ENCODE results near the gene HSFX3. TPM values are rescaled to one million over a fixed set of nuclear protein-coding genes. Genes with fewer than 3 reads are reported as not detected.
"Not testable (repeated sequence)": the region's sequence is repeated elsewhere in the genome, so short reads cannot be mapped to it uniquely, and the experiment has no call there.

Gene HSFX3
- polyA plus RNA-seq, 6 donors from 2014 or later = not detected

GRCh38 chrX:149520636-149521277 is 29.0 kb downstream of the HSFX3 start:
- DNase-seq; H3K36me3 Mint-ChIP-seq; ATAC-seq (ENCODE audit: low read depth in 2 of 2); H3K27ac Mint-ChIP-seq; H3K4me3 Mint-ChIP-seq; H3K9me3 Mint-ChIP-seq: not testable (repeated sequence)
- peaks cover 0 to 10% (median 0%) of the 10 kb centered on the region in 3 donors for H3K4me1 Mint-ChIP-seq
- peaks cover 9 to 30% (median 25%) of the 10 kb centered on the region in 3 donors for H3K27me3 Mint-ChIP-seq

GRCh38 chrX:149518236-149518635 is 31.5 kb downstream of the HSFX3 start:
- H3K27ac Mint-ChIP-seq = no peak overlapping the region

GRCh38 chrX:149517308-149517707 is 32.4 kb downstream of the HSFX3 start:
- Mint-ChIP-seq H3K4me3 (no peak overlapping the region), H3K4me1 (no peaks in the 10 kb centered on the region), H3K36me3 (no peaks in the 10 kb centered on the region), H3K27ac (no peak overlapping the region), H3K27me3 (peaks cover 11 to 30% (median 25%) of the 10 kb centered on the region in 3 donors), H3K9me3 (no peaks in the 10 kb centered on the region)
- DNase-seq = no peak
- no peak for ATAC-seq (ENCODE audit: low read depth in 2 of 2)

More at GRCh38 chrX:149518236-149518635, 31.5 kb downstream of the HSFX3 start:
- DNase-seq (no peak), ATAC-seq (ENCODE audit: low read depth in 2 of 2) (no peak)
- peaks cover 11 to 30% (median 25%) of the 10 kb centered on the region in 3 donors for H3K27me3 Mint-ChIP-seq
- H3K9me3 Mint-ChIP-seq = no peaks in the 10 kb centered on the region
- H3K36me3 Mint-ChIP-seq = no peaks in the 10 kb centered on the region
- H3K4me3 Mint-ChIP-seq = no peak overlapping the region
- no peaks in the 10 kb centered on the region for H3K4me1 Mint-ChIP-seq

GRCh38 chrX:149516604-149517003 is 33.1 kb downstream of the HSFX3 start:
- peak overlapping the region in 1 of 6 donors; percentile 15 for H3K27ac Mint-ChIP-seq

GRCh38 chrX:149515954-149516602 is 33.6 kb downstream of the HSFX3 start:
- DNase-seq = no peak
- Mint-ChIP-seq H3K4me1 (no peaks in the 10 kb centered on the region), H3K27me3 (peaks cover 11 to 30% (median 25%) of the 10 kb centered on the region in 3 donors), H3K9me3 (no peaks in the 10 kb centered on the region), H3K27ac (no peak overlapping the region), H3K4me3 (no peak overlapping the region), H3K36me3 (no peaks in the 10 kb centered on the region)
- ATAC-seq (ENCODE audit: low read depth in 2 of 2) = no peak

More at GRCh38 chrX:149516604-149517003, 33.1 kb downstream of the HSFX3 start:
- DNase-seq (no peak), ATAC-seq (ENCODE audit: low read depth in 2 of 2) (no peak)
- Mint-ChIP-seq H3K36me3 (no peaks in the 10 kb centered on the region), H3K9me3 (no peaks in the 10 kb centered on the region), H3K4me3 (no peak overlapping the region), H3K4me1 (no peaks in the 10 kb centered on the region), H3K27me3 (peaks cover 11 to 30% (median 25%) of the 10 kb centered on the region in 3 donors)

GRCh38 chrX:149513825-149514428 is 35.8 kb downstream of the HSFX3 start:
- Mint-ChIP-seq H3K27me3 (peaks cover 12 to 21% (median 16%) of the 10 kb centered on the region in 3 donors), H3K27ac (no peak overlapping the region), H3K9me3 (no peaks in the 10 kb centered on the region), H3K36me3 (no peaks in the 10 kb centered on the region), H3K4me3 (no peak overlapping the region), H3K4me1 (peaks cover 0 to 4% (median 0%) of the 10 kb centered on the region in 3 donors)
- DNase-seq (no peak), ATAC-seq (ENCODE audit: low read depth in 2 of 2) (no peak)

GRCh38 chrX:149512225-149512885 is 37.4 kb downstream of the HSFX3 start:
- H3K9me3 Mint-ChIP-seq = no peaks in the 10 kb centered on the region
- no peak overlapping the region for H3K4me3 Mint-ChIP-seq
- H3K36me3 Mint-ChIP-seq = no peaks in the 10 kb centered on the region
- H3K27ac Mint-ChIP-seq = peak overlapping the region in 1 of 6 donors; percentile 34
- H3K27me3 Mint-ChIP-seq = peaks cover 12 to 18% (median 12%) of the 10 kb centered on the region in 3 donors
- peaks cover 0 to 4% (median 0%) of the 10 kb centered on the region in 3 donors for H3K4me1 Mint-ChIP-seq
- ATAC-seq (ENCODE audit: low read depth in 2 of 2) = peak; percentile 81 to 82
- DNase-seq = peak; percentile 31

GRCh38 chrX:149511081-149511480 is 38.6 kb downstream of the HSFX3 start:
- ATAC-seq (ENCODE audit: low read depth in 2 of 2) = no peak
- no peaks in the 10 kb centered on the region for H3K9me3 Mint-ChIP-seq
- peaks cover 0 to 4% (median 0%) of the 10 kb centered on the region in 3 donors for H3K4me1 Mint-ChIP-seq
- H3K4me3 Mint-ChIP-seq = no peak overlapping the region
- no peak overlapping the region for H3K27ac Mint-ChIP-seq
- DNase-seq = no peak
- no peaks in the 10 kb centered on the region for H3K36me3 Mint-ChIP-seq
- H3K27me3 Mint-ChIP-seq = peaks cover 6 to 12% (median 9%) of the 10 kb centered on the region in 3 donors

- H3K9me3 Mint-ChIP-seq = peaks cover 0 to 1% (median 0%) of the 10 kb centered on the region in 7 donors
- DNase-seq = no peak
- H3K36me3 Mint-ChIP-seq = no peaks in the 10 kb centered on the region
Observed at GRCh38 chrX:149510386-149510785, 39.3 kb downstream of the HSFX3 start.

GRCh38 chrX:149508467-149508866 is 41.3 kb downstream of the HSFX3 start:
- DNase-seq (no peak), ATAC-seq (ENCODE audit: low read depth in 2 of 2) (no peak)
- peaks cover 6 to 9% (median 7%) of the 10 kb centered on the region in 3 donors for H3K27me3 Mint-ChIP-seq
- peaks cover 0 to 7% (median 0%) of the 10 kb centered on the region in 7 donors for H3K9me3 Mint-ChIP-seq
- peaks cover 16 to 23% (median 17%) of the 10 kb centered on the region in 3 donors for H3K4me1 Mint-ChIP-seq
- peaks cover 0 to 9% of the 10 kb centered on the region in 2 donors for H3K36me3 Mint-ChIP-seq
- H3K27ac Mint-ChIP-seq = no peak overlapping the region
- H3K4me3 Mint-ChIP-seq = no peak overlapping the region

More at GRCh38 chrX:149510386-149510785, 39.3 kb downstream of the HSFX3 start:
- ATAC-seq (ENCODE audit: low read depth in 2 of 2) = peak; percentile 38 to 50
- peaks cover 6 to 9% (median 7%) of the 10 kb centered on the region in 3 donors for H3K27me3 Mint-ChIP-seq
- H3K4me1 Mint-ChIP-seq = peaks cover 5 to 9% (median 5%) of the 10 kb centered on the region in 3 donors
- H3K27ac Mint-ChIP-seq = no peak overlapping the region
- no peak overlapping the region for H3K4me3 Mint-ChIP-seq

- Mint-ChIP-seq H3K4me1 (peaks cover 16 to 23% (median 20%) of the 10 kb centered on the region in 3 donors), H3K27me3 (peaks cover 6 to 9% (median 7%) of the 10 kb centered on the region in 3 donors), H3K4me3 (peak overlapping the region in 1 of 8 donors; percentile 96), H3K9me3 (peaks cover 0 to 7% (median 0%) of the 10 kb centered on the region in 7 donors), H3K27ac (peak overlapping the region in 4 of 6 donors; percentile 91 to 98 (median 97)), H3K36me3 (peaks cover 0 to 9% of the 10 kb centered on the region in 2 donors)
- no peak for DNase-seq
- no peak for ATAC-seq (ENCODE audit: low read depth in 2 of 2)
Observed at GRCh38 chrX:149506349-149506748, 43.4 kb downstream of the HSFX3 start.

- H3K36me3 Mint-ChIP-seq = peaks cover 0 to 9% of the 10 kb centered on the region in 2 donors
- peak overlapping the region; percentile 80 to 98 (median 96) for H3K27ac Mint-ChIP-seq
- ATAC-seq (ENCODE audit: low read depth in 2 of 2) (no peak), DNase-seq (no peak)
- H3K9me3 Mint-ChIP-seq = peaks cover 0 to 7% (median 0%) of the 10 kb centered on the region in 7 donors
- H3K27me3 Mint-ChIP-seq = peaks cover 6 to 9% (median 7%) of the 10 kb centered on the region in 3 donors
- peaks cover 16 to 24% (median 23%) of the 10 kb centered on the region in 3 donors for H3K4me1 Mint-ChIP-seq
- peak overlapping the region; percentile 63 to 96 (median 90) for H3K4me3 Mint-ChIP-seq
Observed at GRCh38 chrX:149505671-149506070, 44.1 kb downstream of the HSFX3 start.

Measured in naive B cell (primary cell).